Ascending aorta (tissue), 2 donors: Measurements from ENCODE around the gene ADAP1. TPM values are rescaled to one million over a fixed set of nuclear protein-coding genes. Genes with fewer than 3 reads are reported as not detected.

Experiments
- DNase-seq, 2 donors: peaks; one replicate each; pipeline ENCODE4 v3.0.0-alpha.2; 2019; ENCODE audit warnings: low spot score in 2 of 2
- H3K27ac ChIP-seq, 2 donors: fragments of 200-600 bp; sonication (generic); one replicate each; pipeline ENCODE4 v1.5.1; 2016 to 2017; ENCODE audit warnings: mild to moderate bottlenecking in 1 of 2
- H3K27me3 ChIP-seq: fragments of 200-600 bp; sonication (generic); one replicate; pipeline ENCODE4 v1.5.1; 2017
- H3K36me3 ChIP-seq, 2 donors: fragments of 200-600 bp; sonication (generic); one replicate each; pipeline ENCODE4 v1.5.1; 2016
- H3K4me1 ChIP-seq, 2 donors: fragments of 200-600 bp; sonication (generic); one replicate each; pipeline ENCODE4 v1.5.1; 2016 to 2017; ENCODE audit warnings: mild to moderate bottlenecking in 1 of 2
- H3K4me3 ChIP-seq, 2 donors: fragments of 200-600 bp; sonication (generic); one replicate each; pipeline ENCODE4 v1.5.1; 2016 to 2017; ENCODE audit warnings: mild to moderate bottlenecking in 1 of 2
- H3K9me3 ChIP-seq, 2 donors: fragments of 200-600 bp; sonication (generic); one replicate each; pipeline ENCODE4 v1.5.1; 2016
- intact Hi-C: fragments of 100-400 bp; cut with DNase I; formaldehyde crosslinking; loops from one replicate; pipeline ENCODE4 v1.15.1; 2023
- total RNA-seq: library from RNA; depleted of rRNA; stranded (reverse); fragments of >200 nt; gene quantifications from one replicate; pipeline ENCODE4 v1.1.0, GENCODE V29; 2016
- TF ChIP-seq, protein P1 (sequence below), 3 experiments: fragments of 200-600 bp in 2 of 3; fragments of 450-650 bp in 1 of 3; sonication (generic) in 2 of 3; IDR thresholded peaks; one replicate each; pipeline ENCODE4 v1.5.1; 2016 to 2019; ENCODE audit warnings: antibody characterized with exemption in 3 of 3, mild to moderate bottlenecking in 1 of 3, moderate library complexity in 1 of 3

Gene ADAP1
- total RNA-seq, 1 donor from 2014 or later: 44.5 TPM

DNA sequence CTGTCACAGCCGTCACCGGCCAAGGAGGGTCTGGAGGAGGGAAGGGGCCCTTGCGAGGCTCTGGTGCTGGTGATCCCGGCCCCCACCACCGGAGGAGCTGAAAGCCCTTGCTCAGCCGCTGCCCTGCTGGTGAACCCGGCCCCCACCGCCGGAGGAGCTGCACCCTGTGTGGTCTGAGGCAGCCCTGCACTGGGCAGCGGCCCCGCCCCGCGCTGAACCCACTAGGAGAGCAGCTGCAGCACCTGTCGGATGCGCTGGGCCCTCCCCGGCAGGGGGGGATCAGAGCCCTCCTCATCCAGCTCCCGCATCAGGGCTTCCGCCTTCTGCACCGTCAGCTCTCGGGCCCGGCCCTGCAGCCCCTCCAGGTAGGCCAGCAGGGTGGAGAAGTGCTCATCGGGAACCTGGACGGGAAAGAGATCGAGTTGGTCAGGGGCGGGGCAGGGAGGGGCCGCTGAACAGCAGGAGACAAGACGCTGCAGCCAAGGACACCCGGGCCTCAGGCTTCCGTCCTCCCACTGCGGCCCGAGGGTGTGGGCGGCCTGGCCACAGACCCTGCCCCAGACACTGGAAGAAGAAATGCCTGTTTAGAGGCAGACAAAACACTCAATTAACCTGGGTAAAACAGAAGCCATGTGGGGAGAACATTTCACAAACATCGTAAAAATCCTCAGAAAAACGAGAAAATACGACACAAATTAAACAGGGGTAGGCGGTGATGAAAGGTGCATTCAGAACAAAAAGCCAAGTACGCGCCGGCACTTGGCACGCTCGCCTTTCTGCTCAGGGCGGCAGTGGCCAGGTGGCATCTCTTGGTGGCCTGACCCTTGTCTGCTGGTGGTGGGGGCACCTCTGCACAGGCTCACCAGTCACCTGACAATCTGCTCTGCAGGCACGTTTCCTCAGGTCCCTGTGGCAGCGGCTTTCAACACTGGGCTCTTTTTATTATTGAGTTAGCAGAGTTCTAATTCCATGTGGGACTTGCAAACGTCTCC, 43.2 kb upstream of the ADAP1 start:
- peaks cover 0 to 3% of the 10 kb centered on the region in 2 donors for H3K4me1 ChIP-seq
- H3K4me3 ChIP-seq: no peak overlapping the region
- peaks cover 2% of the 10 kb centered on the region for H3K27me3 ChIP-seq
- DNase-seq: no peak
- TF ChIP-seq, protein P1, sequence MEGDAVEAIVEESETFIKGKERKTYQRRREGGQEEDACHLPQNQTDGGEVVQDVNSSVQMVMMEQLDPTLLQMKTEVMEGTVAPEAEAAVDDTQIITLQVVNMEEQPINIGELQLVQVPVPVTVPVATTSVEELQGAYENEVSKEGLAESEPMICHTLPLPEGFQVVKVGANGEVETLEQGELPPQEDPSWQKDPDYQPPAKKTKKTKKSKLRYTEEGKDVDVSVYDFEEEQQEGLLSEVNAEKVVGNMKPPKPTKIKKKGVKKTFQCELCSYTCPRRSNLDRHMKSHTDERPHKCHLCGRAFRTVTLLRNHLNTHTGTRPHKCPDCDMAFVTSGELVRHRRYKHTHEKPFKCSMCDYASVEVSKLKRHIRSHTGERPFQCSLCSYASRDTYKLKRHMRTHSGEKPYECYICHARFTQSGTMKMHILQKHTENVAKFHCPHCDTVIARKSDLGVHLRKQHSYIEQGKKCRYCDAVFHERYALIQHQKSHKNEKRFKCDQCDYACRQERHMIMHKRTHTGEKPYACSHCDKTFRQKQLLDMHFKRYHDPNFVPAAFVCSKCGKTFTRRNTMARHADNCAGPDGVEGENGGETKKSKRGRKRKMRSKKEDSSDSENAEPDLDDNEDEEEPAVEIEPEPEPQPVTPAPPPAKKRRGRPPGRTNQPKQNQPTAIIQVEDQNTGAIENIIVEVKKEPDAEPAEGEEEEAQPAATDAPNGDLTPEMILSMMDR (IDR thresholded peaks at IDR 0.05): no peak
- peaks cover 30 to 56% of the 10 kb centered on the region in 2 donors for H3K36me3 ChIP-seq
- no peak overlapping the region for H3K27ac ChIP-seq
- H3K9me3 ChIP-seq: no peaks in the 10 kb centered on the region
- intact Hi-C loops: no loop called here

DNA sequence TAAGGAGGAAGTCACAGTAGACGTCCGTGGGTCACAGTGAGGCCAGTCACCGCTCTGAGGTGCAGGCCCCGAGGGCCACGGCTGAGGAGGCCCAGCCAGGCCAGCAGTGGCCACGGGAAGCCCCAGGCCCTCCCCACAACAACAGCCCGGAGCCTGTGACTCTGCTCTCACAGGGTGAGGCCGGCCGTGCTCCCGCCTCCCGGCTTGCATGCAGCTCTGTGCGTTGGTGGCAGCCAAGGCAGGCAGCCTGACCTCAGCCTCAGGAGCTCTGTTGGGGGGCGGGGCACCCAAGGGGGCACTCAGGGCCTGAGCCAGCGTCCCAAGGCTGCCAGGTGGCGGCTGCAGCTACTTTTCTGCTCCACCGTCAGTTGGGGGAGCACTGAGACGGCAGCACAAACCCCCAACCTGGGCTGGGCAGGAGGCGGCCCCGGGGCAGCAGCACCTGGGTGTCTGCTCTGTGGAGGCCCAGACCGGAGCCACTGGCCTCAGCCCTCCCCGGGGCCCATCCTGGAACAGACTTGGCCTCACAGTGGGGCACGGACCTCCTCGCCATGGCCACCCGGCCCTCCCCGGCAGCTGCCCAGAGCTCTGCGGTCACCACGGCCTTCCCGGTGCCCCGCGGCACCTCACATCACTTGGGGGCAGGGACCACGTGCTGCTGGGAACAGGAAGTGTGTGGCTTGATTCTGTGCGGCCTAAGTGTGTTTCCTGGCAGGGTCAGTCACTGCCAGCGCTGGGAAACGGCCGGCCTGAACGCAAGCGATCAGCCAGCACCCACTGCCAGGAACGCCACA, 41.8 kb upstream of the ADAP1 start:
- intact Hi-C loops: no loop called here
- Histone ChIP-seq H3K4me3 (no peak overlapping the region), H3K9me3 (no peaks in the 10 kb centered on the region), H3K27me3 (peaks cover 4% of the 10 kb centered on the region), H3K36me3 (peaks cover 30 to 56% of the 10 kb centered on the region in 2 donors), H3K27ac (no peak overlapping the region), H3K4me1 (peaks cover 0 to 3% of the 10 kb centered on the region in 2 donors)
- DNase-seq: no peak
- TF ChIP-seq, protein P1 (IDR thresholded peaks at IDR 0.05): no peak

DNA sequence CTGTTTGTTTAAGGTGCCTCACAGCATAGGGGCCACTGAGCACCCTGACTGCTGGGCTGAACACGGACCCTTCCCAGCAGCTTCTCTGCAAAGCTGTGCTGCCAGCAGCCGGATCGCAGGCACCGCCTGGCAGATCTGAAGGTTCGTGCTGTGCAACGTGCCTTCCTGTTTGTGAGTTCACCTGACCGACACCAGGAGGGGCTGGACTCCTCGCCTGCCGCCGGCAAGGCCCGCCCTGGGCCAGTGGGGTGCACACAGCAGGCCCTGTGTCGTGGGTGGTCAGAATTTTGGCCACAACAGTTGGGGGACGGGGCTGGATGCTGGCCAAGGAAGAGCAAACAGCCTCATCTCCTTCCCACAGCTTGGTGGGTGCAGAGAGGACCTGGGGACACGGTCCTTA, 41.1 kb upstream of the ADAP1 start:
- H3K4me3 ChIP-seq: no peak overlapping the region
- no peaks in the 10 kb centered on the region for H3K9me3 ChIP-seq
- intact Hi-C loops: no loop called here
- peaks cover 0 to 3% of the 10 kb centered on the region in 2 donors for H3K4me1 ChIP-seq
- H3K27ac ChIP-seq: no peak overlapping the region
- peaks cover 30 to 49% of the 10 kb centered on the region in 2 donors for H3K36me3 ChIP-seq
- no peak for DNase-seq
- H3K27me3 ChIP-seq: peaks cover 5% of the 10 kb centered on the region
- TF ChIP-seq, protein P1 (IDR thresholded peaks at IDR 0.05): no peak

DNA sequence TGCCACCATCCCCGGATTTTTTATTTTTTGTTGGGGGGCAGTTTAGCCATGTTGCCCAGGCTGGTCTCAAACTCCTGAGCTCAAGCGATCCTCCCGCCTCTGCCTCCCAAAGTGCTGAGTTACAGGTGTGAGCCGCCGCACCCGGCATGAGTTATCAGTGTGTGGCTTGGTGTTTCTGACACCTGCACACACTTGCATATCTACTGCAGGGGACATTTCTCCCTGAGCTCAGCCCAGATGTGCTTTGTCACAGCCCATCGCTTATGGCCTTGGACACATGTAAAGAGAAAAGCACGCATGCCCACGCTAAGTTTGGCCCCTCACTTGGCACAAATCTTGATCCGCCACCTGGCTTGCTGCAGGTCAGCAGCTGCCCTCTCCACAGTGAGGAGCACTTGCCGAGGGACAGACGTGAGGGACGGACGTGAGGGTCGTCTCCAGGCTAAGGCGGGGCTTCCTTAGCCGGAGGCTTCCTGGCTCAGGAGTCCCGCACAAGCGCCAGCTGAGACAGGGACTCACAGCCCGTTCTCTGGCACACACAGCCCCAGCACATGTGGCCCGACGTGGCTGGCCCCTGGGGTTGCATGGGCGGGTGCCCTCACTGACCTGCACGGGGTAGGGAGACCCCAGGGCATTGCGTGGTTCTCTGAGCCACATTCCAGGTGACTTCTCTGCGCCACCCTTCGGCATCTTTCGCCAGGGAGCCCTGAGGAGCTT, 40.3 kb upstream of the ADAP1 start:
- intact Hi-C loops: loop anchor here (5.0 kb wide), 1 partner anchor 183 kb away; no protein-coding TSS in a partner anchor
- H3K4me1 ChIP-seq: peaks cover 0 to 3% of the 10 kb centered on the region in 2 donors
- H3K27ac ChIP-seq: no peak overlapping the region
- H3K9me3 ChIP-seq: no peaks in the 10 kb centered on the region
- no peak for DNase-seq
- TF ChIP-seq, protein P1 (IDR thresholded peaks at IDR 0.05): no peak
- no peak overlapping the region for H3K4me3 ChIP-seq
- peaks cover 8% of the 10 kb centered on the region for H3K27me3 ChIP-seq
- peaks cover 25 to 41% of the 10 kb centered on the region in 2 donors for H3K36me3 ChIP-seq
